Tibial artery (tissue), 4 donors: ENCODE measurements around the gene AOAH.
A peak's percentile ranks its signal among the peaks of the same experiment; 100 is the strongest.

ENCODE experiments used
- DNase-seq, 2 donors: peaks; one replicate each; pipeline ENCODE4 v3.0.0-alpha.2; 2019
- H3K27ac ChIP-seq, 2 donors: fragments of 200-600 bp; sonication (generic) in 1 of 2; 1 replicate in 1 of 2; 2 replicates in 1 of 2; pipeline ENCODE4 v1.5.1; 2018 to 2019; ENCODE audit warnings: mild to moderate bottlenecking in 1 of 2
- H3K27me3 ChIP-seq, 2 donors: fragments of 200-600 bp; sonication (generic) in 1 of 2; one replicate each; pipeline versions ENCODE4 v1.5.1 to v1.6.0; 2016 to 2019
- H3K36me3 ChIP-seq, 3 donors: fragments of 200-600 bp; sonication (generic) in 2 of 3; one replicate each; pipeline ENCODE4 v1.5.1; 2016 to 2019; ENCODE audit warnings: mild to moderate bottlenecking in 2 of 3
- H3K4me1 ChIP-seq, 4 donors: fragments of 200-600 bp; sonication (generic) in 2 of 4; 1 replicate in 3 of 4; 2 replicates in 1 of 4; pipeline ENCODE4 v1.5.1; 2016 to 2019
- H3K4me3 ChIP-seq, 2 donors: fragments of 200-600 bp; sonication (generic) in 1 of 2; 1 replicate in 1 of 2; 2 replicates in 1 of 2; pipeline ENCODE4 v1.5.1; 2018 to 2019; ENCODE audit warnings: mild to moderate bottlenecking in 2 of 2
- H3K9me3 ChIP-seq, 3 donors: fragments of 200-600 bp; sonication (generic) in 1 of 3; one replicate each; pipeline ENCODE4 v1.5.1; 2016 to 2019
- intact Hi-C: fragments of 100-400 bp; cut with DNase I; formaldehyde crosslinking; loops from one replicate; pipeline ENCODE4 v1.15.0; 2023; ENCODE audit warnings: low total_unique reads
- TF ChIP-seq, protein P1 (sequence below), 2 experiments: fragments of 200-600 bp in 1 of 2; fragments of 450-650 bp in 1 of 2; IDR thresholded peaks; one replicate each; pipeline ENCODE4 v1.5.1; 2017 to 2019; ENCODE audit warnings: antibody characterized with exemption in 2 of 2, mild to moderate bottlenecking in 1 of 2, moderate library complexity in 1 of 2

The AOAH gene

DNA sequence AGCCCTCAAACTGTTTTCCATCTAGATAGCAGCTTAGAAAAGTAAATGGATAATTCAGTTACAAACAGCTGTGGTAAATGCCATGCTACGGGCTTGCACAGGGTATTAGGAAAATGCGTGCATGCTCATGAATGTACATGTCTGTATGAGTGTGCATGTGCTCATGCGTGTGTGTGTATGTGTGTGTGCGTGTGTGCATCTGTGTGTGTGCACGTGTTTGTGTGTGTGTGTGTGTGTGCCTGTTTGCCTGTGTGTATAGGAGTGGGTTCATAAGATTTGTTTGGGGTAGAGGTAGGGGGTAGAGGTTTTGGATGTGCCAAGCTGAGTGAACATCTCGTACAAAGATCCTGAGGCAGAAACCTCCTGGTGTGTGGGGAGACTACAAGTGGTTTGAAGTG lies 52.9 kb downstream of the AOAH start:
- no peak overlapping the region for H3K4me3 ChIP-seq
- no peaks in the 10 kb centered on the region for H3K9me3 ChIP-seq
- no peak for DNase-seq
- no peaks in the 10 kb centered on the region for H3K36me3 ChIP-seq
- H3K27ac ChIP-seq, result no peak overlapping the region
- no peaks in the 10 kb centered on the region for H3K27me3 ChIP-seq
- H3K4me1 ChIP-seq, result no peaks in the 10 kb centered on the region
- TF ChIP-seq, protein P1, sequence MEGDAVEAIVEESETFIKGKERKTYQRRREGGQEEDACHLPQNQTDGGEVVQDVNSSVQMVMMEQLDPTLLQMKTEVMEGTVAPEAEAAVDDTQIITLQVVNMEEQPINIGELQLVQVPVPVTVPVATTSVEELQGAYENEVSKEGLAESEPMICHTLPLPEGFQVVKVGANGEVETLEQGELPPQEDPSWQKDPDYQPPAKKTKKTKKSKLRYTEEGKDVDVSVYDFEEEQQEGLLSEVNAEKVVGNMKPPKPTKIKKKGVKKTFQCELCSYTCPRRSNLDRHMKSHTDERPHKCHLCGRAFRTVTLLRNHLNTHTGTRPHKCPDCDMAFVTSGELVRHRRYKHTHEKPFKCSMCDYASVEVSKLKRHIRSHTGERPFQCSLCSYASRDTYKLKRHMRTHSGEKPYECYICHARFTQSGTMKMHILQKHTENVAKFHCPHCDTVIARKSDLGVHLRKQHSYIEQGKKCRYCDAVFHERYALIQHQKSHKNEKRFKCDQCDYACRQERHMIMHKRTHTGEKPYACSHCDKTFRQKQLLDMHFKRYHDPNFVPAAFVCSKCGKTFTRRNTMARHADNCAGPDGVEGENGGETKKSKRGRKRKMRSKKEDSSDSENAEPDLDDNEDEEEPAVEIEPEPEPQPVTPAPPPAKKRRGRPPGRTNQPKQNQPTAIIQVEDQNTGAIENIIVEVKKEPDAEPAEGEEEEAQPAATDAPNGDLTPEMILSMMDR (IDR thresholded peaks at IDR 0.05), result no peak
- intact Hi-C loops, result loop anchor here (10.0 kb wide), 1 partner anchor 227 kb away; no protein-coding TSS in a partner anchor

DNA sequence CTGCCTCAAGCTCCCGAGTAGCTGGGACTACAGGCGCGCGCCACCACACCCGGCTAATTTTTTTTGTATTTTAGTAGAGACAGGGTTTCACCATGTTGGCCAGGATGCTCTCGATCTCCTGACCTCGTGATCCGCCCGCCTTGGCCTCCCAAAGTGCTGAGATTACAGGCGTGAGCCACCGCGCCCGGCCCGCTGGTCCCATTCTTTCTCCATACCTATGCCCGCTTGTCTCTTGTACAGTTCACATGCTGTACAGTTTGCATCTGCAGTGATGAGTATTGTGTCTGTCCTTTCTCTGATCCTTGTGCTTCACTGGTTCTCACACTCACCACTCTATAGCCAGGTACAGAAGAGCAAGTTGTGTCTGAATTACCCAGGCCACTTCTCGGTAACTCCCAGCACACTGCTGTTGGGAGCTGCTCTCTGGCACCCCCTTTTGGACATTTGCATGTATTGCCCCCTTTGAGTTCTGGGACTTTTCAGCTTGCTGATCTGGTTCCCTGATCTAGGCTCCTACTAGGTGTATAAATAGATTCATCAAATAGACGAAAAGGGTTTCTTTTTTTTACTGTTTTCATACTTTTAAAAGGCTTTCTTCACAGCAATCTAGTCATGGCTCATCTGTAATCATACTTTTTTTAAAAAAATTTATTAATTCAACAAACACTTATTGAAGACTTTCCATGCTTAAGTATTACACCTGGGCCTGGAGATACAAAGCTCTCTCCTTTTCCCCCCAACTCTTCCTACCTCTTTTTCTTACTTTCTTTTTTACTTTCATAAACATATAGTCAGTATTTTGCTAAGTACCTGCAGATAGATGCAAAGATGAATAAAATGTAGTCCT lies 53.5 kb downstream of the AOAH start:
- no peak overlapping the region for H3K4me3 ChIP-seq
- no peaks in the 10 kb centered on the region for H3K27me3 ChIP-seq
- H3K36me3 ChIP-seq, result no peaks in the 10 kb centered on the region
- intact Hi-C loops, result loop anchor here (10.0 kb wide), 1 partner anchor 226 kb away; no protein-coding TSS in a partner anchor
- H3K4me1 ChIP-seq, result no peaks in the 10 kb centered on the region
- no peak overlapping the region for H3K27ac ChIP-seq
- DNase-seq, result peak in 1 of 2 donors; percentile 28
- TF ChIP-seq, protein P1 (IDR thresholded peaks at IDR 0.05), result peak; percentile 53 to 73
- H3K9me3 ChIP-seq, result no peaks in the 10 kb centered on the region

DNA sequence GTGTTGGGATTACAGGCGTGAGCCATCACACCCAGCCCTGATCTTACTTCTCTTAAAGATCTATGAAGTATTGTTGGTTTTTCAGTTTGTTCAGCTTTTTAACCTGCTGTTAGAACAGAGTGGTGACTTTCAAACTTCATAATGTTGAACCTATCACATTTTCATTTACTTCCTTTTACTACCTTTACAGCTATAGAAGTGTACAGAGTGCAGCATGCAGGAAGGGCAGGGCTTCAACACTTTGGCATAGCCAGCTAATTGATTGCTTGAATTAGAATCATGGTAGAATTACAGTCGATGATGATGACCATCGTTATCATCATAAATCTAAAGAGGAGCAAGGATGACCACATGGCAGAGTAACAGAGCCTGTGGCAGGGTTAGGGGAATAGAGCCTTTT lies 55.5 kb downstream of the AOAH start:
- no peaks in the 10 kb centered on the region for H3K4me1 ChIP-seq
- no peak for DNase-seq
- TF ChIP-seq, protein P1 (IDR thresholded peaks at IDR 0.05), result no peak
- no peak overlapping the region for H3K4me3 ChIP-seq
- intact Hi-C loops, result no loop called here
- no peaks in the 10 kb centered on the region for H3K36me3 ChIP-seq
- H3K27ac ChIP-seq, result no peak overlapping the region
- no peaks in the 10 kb centered on the region for H3K27me3 ChIP-seq
- H3K9me3 ChIP-seq, result no peaks in the 10 kb centered on the region

DNA sequence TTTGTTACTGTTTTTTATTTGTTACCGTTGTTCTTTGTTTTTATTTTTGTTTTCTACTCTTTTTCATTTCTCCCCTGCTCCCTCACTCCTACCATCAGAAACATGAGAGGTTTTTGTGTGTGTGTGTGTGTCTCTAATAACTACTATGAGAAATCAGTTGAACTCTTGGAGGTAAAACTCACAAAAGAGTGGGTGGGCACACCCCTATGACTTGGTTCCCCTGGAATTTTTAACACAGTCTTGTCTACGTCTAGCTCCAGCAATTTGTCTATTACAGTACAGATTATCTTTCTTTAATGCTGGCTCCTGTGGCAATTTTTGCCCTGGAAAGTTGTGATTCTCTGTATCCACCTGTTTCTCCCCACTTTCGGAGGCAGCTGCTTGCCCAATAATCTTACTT lies 56.2 kb downstream of the AOAH start:
- Histone ChIP-seq H3K4me1 (no peaks in the 10 kb centered on the region), H3K27me3 (no peaks in the 10 kb centered on the region), H3K36me3 (no peaks in the 10 kb centered on the region), H3K9me3 (no peaks in the 10 kb centered on the region), H3K27ac (no peak overlapping the region), H3K4me3 (no peak overlapping the region)
- intact Hi-C loops, result no loop called here
- TF ChIP-seq, protein P1 (IDR thresholded peaks at IDR 0.05), result no peak
- no peak for DNase-seq

DNA sequence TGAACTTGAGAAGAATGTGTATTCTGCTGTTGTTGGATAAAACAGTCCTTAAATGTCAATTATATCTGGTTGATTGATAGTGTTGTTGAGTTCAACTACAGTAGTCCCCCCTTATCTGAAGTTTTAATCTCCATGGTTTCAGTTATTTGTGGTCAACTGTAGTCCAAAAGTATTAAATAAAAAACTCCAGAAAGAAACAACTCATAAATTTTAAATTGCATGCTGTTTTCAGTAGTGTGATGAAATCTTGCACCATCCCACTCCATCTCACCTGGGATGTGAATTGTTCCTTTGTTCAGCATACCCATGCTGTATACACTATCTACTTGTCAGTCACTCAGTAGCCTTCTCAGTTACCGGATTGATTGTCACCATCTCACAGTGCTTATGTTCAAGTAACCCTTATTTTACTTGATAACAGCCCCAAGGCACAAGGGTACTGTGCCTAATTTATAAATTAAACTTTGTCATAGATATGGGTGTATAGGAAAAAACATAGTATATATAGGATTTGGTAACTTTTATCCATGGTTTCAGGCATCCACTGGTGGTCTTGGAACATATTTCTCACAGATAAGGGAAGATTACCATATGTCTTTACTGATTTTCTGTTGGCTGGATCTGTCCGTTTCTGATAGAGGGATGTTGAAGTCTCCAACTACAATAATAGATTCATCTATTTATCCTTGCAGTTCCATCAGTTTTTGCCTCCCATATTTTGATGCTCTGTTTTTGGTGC lies 57.1 kb downstream of the AOAH start:
- Histone ChIP-seq H3K27ac (no peak overlapping the region), H3K4me1 (no peaks in the 10 kb centered on the region), H3K4me3 (no peak overlapping the region), H3K27me3 (no peaks in the 10 kb centered on the region), H3K9me3 (no peaks in the 10 kb centered on the region), H3K36me3 (no peaks in the 10 kb centered on the region)
- TF ChIP-seq, protein P1 (IDR thresholded peaks at IDR 0.05), result no peak
- no peak for DNase-seq
- intact Hi-C loops, result no loop called here
